Fibroblast of lung (primary cell): ENCODE measurements around the gene NUDT5.

Source experiments
- EZH2 ChIP-seq: IDR thresholded peaks from 2 replicates; pipeline ENCODE4 v1.5.1; 2012; ENCODE audit warnings: low read length, control low read depth, mild to moderate bottlenecking; ENCODE audit errors: missing control alignments
- TF ChIP-seq, protein P1 (sequence below), 2 donors: IDR thresholded peaks in 1 of 2; conservative IDR thresholded peaks in 1 of 2; 1 replicate in 1 of 2; 2 replicates in 1 of 2; pipeline ENCODE4 v1.5.1; 2011 to 2012; ENCODE audit warnings: low read length in 2 of 2, control low read depth in 1 of 2, inconsistent platforms in 1 of 2, low read depth in 1 of 2, mild to moderate bottlenecking in 1 of 2

DNA sequence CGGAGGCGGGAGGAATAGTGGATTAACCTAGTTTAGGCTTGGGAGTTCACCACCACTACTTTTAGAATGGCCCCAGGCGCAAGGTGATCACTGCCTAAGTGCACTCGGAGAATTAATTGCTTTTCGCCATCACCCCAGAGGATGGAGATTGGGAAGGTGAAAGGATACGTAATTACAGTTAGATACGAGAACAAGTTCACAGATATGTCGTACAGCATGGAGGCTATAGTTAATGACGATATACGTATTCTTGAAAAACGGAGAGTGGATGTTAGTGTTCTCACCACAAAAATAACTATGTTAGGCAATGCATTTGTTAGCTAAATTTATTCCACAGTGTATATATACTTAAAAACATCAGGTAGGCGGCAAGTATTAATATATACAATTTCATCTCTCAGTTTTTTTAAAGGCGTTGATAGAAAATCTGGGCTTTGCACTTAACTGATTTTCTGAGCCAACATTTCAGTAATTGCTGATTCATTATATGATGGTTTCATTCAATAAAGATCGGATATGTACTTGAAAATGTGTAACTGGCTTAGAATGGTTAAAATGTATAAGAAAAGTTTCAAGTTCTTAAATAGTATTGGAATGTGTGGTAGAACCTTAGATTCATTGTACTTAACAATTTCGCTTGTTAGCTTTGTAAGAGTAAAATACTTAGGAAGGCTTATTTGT, 980 bp upstream of the NUDT5 start:
- TF ChIP-seq, protein P1, sequence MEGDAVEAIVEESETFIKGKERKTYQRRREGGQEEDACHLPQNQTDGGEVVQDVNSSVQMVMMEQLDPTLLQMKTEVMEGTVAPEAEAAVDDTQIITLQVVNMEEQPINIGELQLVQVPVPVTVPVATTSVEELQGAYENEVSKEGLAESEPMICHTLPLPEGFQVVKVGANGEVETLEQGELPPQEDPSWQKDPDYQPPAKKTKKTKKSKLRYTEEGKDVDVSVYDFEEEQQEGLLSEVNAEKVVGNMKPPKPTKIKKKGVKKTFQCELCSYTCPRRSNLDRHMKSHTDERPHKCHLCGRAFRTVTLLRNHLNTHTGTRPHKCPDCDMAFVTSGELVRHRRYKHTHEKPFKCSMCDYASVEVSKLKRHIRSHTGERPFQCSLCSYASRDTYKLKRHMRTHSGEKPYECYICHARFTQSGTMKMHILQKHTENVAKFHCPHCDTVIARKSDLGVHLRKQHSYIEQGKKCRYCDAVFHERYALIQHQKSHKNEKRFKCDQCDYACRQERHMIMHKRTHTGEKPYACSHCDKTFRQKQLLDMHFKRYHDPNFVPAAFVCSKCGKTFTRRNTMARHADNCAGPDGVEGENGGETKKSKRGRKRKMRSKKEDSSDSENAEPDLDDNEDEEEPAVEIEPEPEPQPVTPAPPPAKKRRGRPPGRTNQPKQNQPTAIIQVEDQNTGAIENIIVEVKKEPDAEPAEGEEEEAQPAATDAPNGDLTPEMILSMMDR (conservative IDR thresholded peaks at IDR 0.05 in 1 of 2, IDR thresholded peaks at IDR 0.05 in 1 of 2; ENCODE audit: low read depth in 1 of 2, low read length in 2 of 2): no peak
- TF ChIP-seq EZH2: no peak
